Measurements from ENCODE around the gene C1QTNF4. TPM values are rescaled to one million over a fixed set of nuclear protein-coding genes. Genes with fewer than 3 reads are reported as not detected.
"Not testable (repeated sequence)": the region's sequence is repeated elsewhere in the genome, so short reads cannot be mapped to it uniquely, and the experiment has no call there.

The C1QTNF4 gene
- total RNA-seq, 2 donors from 2014 or later, result 0.19 to 0.74 TPM

DNA sequence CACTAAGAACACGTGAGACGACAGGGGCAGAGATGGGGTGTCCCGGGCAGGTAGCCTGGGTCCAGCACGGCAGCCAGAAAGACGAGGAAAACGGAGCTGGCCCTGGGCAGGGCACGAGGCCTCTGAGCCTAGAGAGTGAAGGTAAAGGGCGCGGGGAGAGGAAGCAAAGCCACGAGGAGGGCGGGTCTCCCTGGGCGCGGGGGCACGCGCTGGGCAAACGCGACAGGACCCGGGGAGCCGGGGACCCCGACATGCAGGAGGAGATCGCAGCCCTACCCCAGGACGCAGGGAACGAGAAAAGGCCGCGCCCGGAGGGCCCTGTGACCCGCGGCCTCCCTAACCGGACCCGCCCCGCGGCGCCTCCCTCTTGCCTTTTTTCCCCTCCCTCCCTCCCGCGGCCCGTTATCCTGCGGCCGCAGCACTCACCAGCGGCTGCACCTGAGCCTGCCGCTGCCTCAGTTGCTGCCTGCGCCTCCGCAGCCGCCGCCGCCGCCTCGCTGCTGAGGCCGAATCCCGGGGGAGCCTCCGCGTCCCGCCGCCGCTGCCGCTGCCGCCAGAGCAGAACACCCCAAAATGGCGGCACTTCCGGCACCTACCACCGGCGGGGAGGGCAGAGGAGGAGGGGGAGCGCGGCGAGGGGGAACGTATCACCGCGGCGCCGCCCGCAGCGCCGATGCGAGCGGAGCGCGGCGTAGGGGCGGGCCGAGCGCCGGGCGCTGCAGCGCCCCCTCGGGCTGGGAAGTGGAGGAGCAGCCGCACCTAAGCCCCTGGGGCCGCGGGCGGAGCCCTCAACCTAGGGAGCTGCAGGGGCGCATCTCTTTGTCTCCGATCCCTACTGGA, 41.4 kb downstream of the C1QTNF4 start, which contains the start of gene CELF1:
Gene CELF1 (minus strand): TSS at position 567 of the 840 bp plus-strand sequence. CDS start 53,609 bp downstream, outside the sequence.
- peaks cover 7 to 8% of the 10 kb centered on the region in 2 donors for H3K36me3 Mint-ChIP-seq (ENCODE audit: insufficient read depth in 2 of 2)
- ATAC-seq (replicated peaks in 1 of 2) (peak; percentile 97), DNase-seq (peak; percentile 95)
- peaks cover 42% of the 10 kb centered on the region for H3K4me1 Mint-ChIP-seq (ENCODE audit: low read depth)
- no peaks in the 10 kb centered on the region for H3K9me3 Mint-ChIP-seq
- H3K27me3 Mint-ChIP-seq (ENCODE audit: low read depth), result no peaks in the 10 kb centered on the region
- peak within 1 kb of the TSS; percentile 97 to 99 for H3K4me3 Mint-ChIP-seq
- H3K27ac Mint-ChIP-seq, result peak within 1 kb of the TSS; percentile 98

DNA sequence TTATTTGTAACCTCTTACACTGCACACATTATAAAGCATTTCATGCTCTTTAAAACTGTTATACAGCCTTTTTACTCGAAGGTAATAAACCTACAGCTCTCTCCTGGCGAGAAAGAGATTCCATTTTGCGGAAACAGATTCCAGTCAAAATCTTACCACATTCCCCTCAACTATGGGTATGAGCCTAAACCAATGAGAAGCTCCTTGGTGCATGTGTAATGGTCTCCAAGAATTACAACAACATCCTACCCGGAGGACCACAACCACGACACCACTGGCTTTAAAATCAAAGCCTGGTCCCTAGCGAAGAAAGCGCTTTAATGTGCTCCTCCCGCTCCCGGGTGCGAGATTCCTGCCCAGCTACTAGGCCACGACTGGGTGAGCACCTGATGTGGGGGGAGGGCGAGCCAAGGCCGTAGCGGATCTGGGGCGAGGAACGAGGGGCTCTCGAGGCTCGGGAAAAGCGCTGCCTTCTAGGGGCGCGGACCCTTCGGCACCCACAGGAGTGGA, 42.1 kb downstream of the C1QTNF4 start:
- ATAC-seq (replicated peaks in 1 of 2) (peak; percentile 1 to 12), DNase-seq (peak in 1 of 2 donors; percentile 26)
- peak overlapping the region; percentile 98 for H3K27ac Mint-ChIP-seq
- H3K9me3 Mint-ChIP-seq, result no peaks in the 10 kb centered on the region
- peaks cover 48% of the 10 kb centered on the region for H3K4me1 Mint-ChIP-seq (ENCODE audit: low read depth)
- H3K4me3 Mint-ChIP-seq, result peak overlapping the region; percentile 97 to 99
- no peaks in the 10 kb centered on the region for H3K27me3 Mint-ChIP-seq (ENCODE audit: low read depth)
- peaks cover 7 to 8% of the 10 kb centered on the region in 2 donors for H3K36me3 Mint-ChIP-seq (ENCODE audit: insufficient read depth in 2 of 2)

DNA sequence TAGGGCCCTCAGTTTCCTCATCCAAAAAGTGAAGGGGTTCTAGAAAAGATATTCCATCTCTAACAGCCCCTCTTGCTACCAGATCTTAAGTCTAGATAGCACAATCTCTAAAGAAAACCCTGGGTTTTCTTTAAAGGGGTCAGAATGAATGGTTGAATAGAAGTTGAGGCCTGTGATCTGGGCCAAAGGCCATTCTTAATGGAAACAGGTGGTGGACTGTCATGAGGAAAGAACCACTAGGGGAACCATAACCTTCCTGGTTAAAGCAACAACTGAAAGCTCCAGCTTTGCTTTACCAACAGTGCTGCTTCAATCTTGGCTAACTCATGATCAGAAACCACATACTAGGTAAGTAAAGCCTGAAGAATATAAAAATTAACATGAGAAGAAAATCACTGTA, 43.1 kb downstream of the C1QTNF4 start:
- DNase-seq, result no peak
- H3K27ac Mint-ChIP-seq, result peak overlapping the region; percentile 91
- no peaks in the 10 kb centered on the region for H3K9me3 Mint-ChIP-seq
- peaks cover 8 to 9% of the 10 kb centered on the region in 2 donors for H3K36me3 Mint-ChIP-seq (ENCODE audit: insufficient read depth in 2 of 2)
- no peaks in the 10 kb centered on the region for H3K27me3 Mint-ChIP-seq (ENCODE audit: low read depth)
- ATAC-seq (replicated peaks in 1 of 2), result no peak
- H3K4me1 Mint-ChIP-seq (ENCODE audit: low read depth), result peaks cover 56% of the 10 kb centered on the region
- peak overlapping the region; percentile 97 to 99 for H3K4me3 Mint-ChIP-seq

DNA sequence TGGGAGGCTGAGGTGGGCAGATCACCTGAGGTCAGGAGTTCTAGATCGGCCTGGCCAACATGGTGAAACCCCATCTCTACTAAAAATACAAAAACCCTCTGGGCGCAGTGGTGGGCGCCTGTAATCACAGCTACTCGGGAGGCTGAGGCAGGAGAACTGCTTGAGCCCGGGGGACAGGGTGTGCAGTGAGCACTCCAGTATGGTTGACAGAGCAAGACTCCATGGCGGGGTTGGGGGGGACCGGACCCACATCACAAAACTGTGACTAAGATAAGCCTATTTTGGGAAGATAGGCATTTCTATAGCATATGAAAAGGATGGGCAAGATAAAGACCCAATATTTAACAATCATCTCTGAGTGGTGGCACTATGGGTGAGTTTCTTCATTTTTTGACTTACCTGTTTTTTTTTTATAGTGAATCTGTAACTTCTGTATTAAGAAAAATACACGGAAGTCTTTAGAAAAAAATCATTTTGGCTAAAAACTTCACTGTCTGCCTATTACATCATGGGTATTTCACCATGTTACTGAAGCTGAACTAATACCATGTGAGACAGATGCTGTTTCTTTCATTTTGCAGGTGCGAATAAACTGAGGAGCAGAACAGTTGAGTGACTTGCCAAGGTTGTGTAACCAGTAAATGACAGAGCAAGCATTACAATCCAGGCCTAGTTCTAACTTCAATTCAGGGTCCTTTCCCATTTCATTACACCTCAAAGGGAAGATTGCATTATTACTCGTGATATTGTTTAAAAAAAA, 43.7 kb downstream of the C1QTNF4 start:
- no peak for DNase-seq
- no peaks in the 10 kb centered on the region for H3K27me3 Mint-ChIP-seq (ENCODE audit: low read depth)
- peaks cover 8 to 9% of the 10 kb centered on the region in 2 donors for H3K36me3 Mint-ChIP-seq (ENCODE audit: insufficient read depth in 2 of 2)
- no peak for ATAC-seq (replicated peaks in 1 of 2)
- peak overlapping the region; percentile 97 to 99 for H3K4me3 Mint-ChIP-seq
- H3K9me3 Mint-ChIP-seq, result no peaks in the 10 kb centered on the region
- peaks cover 56% of the 10 kb centered on the region for H3K4me1 Mint-ChIP-seq (ENCODE audit: low read depth)
- H3K27ac Mint-ChIP-seq, result peak overlapping the region; percentile 91

DNA sequence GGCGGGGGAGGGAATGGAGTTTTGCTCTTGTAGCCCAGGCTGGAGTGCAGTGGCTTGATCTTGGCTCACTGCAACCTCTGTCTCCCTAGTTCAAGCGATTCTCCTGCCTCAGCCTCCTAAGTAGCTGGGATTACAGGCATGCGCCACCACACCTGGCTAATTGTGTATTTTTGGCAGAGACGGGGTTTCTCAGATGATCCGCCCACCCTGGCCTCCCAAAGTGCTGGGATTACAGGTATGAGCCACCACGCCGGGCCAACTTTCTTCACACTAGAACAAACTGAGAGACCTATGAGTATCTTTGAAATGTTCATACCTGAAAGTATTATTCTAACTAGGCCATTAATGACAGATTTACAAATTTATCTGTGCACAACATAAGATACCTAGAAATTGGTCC, 47.9 kb downstream of the C1QTNF4 start:
- H3K27me3 Mint-ChIP-seq (ENCODE audit: low read depth); H3K4me3 Mint-ChIP-seq; H3K36me3 Mint-ChIP-seq (ENCODE audit: insufficient read depth in 2 of 2); ATAC-seq (replicated peaks in 1 of 2); DNase-seq; H3K9me3 Mint-ChIP-seq: not testable (repeated sequence)
- H3K27ac Mint-ChIP-seq, result peak overlapping the region; percentile 60
- peaks cover 77% of the 10 kb centered on the region for H3K4me1 Mint-ChIP-seq (ENCODE audit: low read depth)

DNA sequence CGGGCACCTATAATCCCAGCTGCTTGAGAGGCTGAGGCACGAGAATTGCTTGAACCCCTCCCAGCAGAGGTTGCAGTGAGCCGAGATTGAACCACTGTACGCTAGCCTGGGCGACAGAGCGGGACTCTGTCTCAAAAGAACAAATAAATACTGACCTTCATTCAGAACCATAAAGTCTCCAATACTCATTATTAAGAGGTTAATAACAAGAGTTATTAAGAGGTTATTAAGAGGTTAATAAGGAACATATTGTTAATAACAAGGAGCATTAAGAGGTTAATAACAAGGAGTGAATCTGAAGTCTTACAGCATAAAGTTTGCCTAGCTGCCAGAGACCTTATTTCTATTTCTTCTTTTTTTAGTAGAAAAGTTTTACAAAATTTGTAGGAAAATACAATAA, 48.9 kb downstream of the C1QTNF4 start:
- peaks cover 3 to 9% of the 10 kb centered on the region in 2 donors for H3K36me3 Mint-ChIP-seq (ENCODE audit: insufficient read depth in 2 of 2)
- no peak overlapping the region for H3K27ac Mint-ChIP-seq
- H3K4me1 Mint-ChIP-seq (ENCODE audit: low read depth), result peaks cover 77% of the 10 kb centered on the region
- no peaks in the 10 kb centered on the region for H3K9me3 Mint-ChIP-seq
- no peak overlapping the region for H3K4me3 Mint-ChIP-seq
- ATAC-seq (replicated peaks in 1 of 2) (no peak), DNase-seq (no peak)
- no peaks in the 10 kb centered on the region for H3K27me3 Mint-ChIP-seq (ENCODE audit: low read depth)

DNA sequence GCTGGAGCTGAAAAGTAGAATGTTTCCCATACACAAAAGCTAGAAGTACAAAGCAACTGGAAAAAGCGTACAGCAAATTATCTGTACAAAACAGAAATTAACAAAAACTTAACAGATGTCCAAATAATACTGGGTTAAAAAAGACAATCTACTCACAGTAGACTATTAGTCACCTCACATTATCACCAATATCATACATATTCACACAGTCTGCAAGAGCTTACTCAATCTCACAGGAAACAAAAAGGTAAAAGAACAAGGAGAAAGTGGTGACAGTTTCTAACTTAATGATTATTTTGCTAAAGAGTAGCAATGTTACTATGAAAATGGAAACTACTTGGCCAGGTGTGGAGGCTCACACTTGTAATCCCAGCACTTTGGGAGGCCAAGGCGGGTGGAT, 53.1 kb downstream of the C1QTNF4 start:
- ATAC-seq (replicated peaks in 1 of 2), result no peak
- peaks cover 71% of the 10 kb centered on the region for H3K4me1 Mint-ChIP-seq (ENCODE audit: low read depth)
- peak overlapping the region; percentile 98 for H3K27ac Mint-ChIP-seq
- peaks cover 1 to 9% of the 10 kb centered on the region in 2 donors for H3K36me3 Mint-ChIP-seq (ENCODE audit: insufficient read depth in 2 of 2)
- H3K4me3 Mint-ChIP-seq, result peak overlapping the region; percentile 70 to 81
- no peak for DNase-seq
- no peaks in the 10 kb centered on the region for H3K9me3 Mint-ChIP-seq
- no peaks in the 10 kb centered on the region for H3K27me3 Mint-ChIP-seq (ENCODE audit: low read depth)

DNA sequence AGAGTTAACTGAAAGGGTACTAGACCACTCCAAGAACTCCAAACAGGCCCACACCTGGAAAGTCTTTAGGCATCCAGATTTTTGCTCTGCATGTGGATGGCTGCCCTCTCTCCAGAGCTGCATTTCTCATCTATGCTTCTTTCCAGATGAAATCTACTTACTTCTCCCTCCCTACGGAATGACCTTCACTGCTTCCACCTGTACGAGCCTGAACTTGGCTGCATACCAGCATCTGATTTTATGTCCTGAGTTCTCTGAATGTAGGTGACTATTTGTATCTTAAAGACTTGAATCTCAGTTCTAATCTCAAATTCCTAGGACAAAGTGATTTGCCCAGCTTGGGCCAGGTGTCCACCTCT, 54.6 kb downstream of the C1QTNF4 start:
- Mint-ChIP-seq H3K4me3 (peak overlapping the region; percentile 4 to 81), H3K27ac (peak overlapping the region; percentile 98), H3K27me3 (ENCODE audit: low read depth) (no peaks in the 10 kb centered on the region), H3K4me1 (ENCODE audit: low read depth) (peaks cover 72% of the 10 kb centered on the region), H3K36me3 (ENCODE audit: insufficient read depth in 2 of 2) (peaks cover 1 to 14% of the 10 kb centered on the region in 2 donors), H3K9me3 (no peaks in the 10 kb centered on the region)
- DNase-seq (no peak), ATAC-seq (replicated peaks in 1 of 2) (no peak)

Other genes starting within 250 kb of the C1QTNF4 start
- not detected for gene MYBPC3, start 241.7 kb downstream of the C1QTNF4 start, total RNA-seq
- gene SPI1, start 215.9 kb downstream of the C1QTNF4 start, total RNA-seq, result under 1 TPM; 0.35 to 0.55 TPM
- gene SLC39A13, start 185.8 kb downstream of the C1QTNF4 start, total RNA-seq, result 10 to 100 TPM; 16.2 to 21.0 TPM
- gene PSMC3, start 168.0 kb downstream of the C1QTNF4 start, total RNA-seq, result 100 to 1,000 TPM; 121 to 149 TPM
- gene RAPSN, start 145.3 kb downstream of the C1QTNF4 start, total RNA-seq, result 1 to 10 TPM in 1 of 2 donors, under 1 TPM in 1; 0.77 to 1.3 TPM
- gene CELF1, start 41.3 kb downstream of the C1QTNF4 start, total RNA-seq, result 100 to 1,000 TPM; 128 to 149 TPM
- 10 to 100 TPM; 37.0 to 40.1 TPM for gene PTPMT1, start 28.8 kb downstream of the C1QTNF4 start, total RNA-seq
- gene KBTBD4, start 15.4 kb downstream of the C1QTNF4 start, total RNA-seq, result 10 to 100 TPM; 17.2 to 18.6 TPM
- gene NDUFS3, start 15.3 kb downstream of the C1QTNF4 start, total RNA-seq, result 10 to 100 TPM; 78.9 to 84.2 TPM
- under 1 TPM; 0.16 to 0.24 TPM for gene FAM180B, start 7.7 kb downstream of the C1QTNF4 start, total RNA-seq
- 10 to 100 TPM; 47.9 to 56.2 TPM for gene MTCH2, start 48.1 kb upstream of the C1QTNF4 start, total RNA-seq
- gene AGBL2, start 121.0 kb upstream of the C1QTNF4 start, total RNA-seq, result 1 to 10 TPM; 7.6 to 8.3 TPM
- gene FNBP4, start 172.9 kb upstream of the C1QTNF4 start, total RNA-seq, result 100 to 1,000 TPM; 148 to 157 TPM

All from activated T-cell treated with anti-CD3 and anti-CD28 coated beads, Interleukin-2, amount 50 U/mL, for 72 hours (primary cell).